GM21423 (cell line): Measurements from ENCODE around the gene IFI16.
A peak's percentile ranks its signal among the peaks of the same experiment; 100 is the strongest.

ENCODE experiments used
- ATAC-seq: cut with Tn5 transposase; IDR thresholded peaks from one replicate; pipeline ENCODE4 v1.9.1; 2021; ENCODE audit warnings: mild to moderate bottlenecking, moderate library complexity; ENCODE audit not compliant: unreplicated experiment

The IFI16 gene

GRCh38 chr1:159058751-159059150 is 49.0 kb downstream of the IFI16 start:
- ATAC-seq: no peak

- ATAC-seq: no peak
Measured at GRCh38 chr1:159065106-159065505, 55.4 kb downstream of the IFI16 start.

GRCh38 chr1:159066108-159066507 is 56.4 kb downstream of the IFI16 start:
- no peak for ATAC-seq

- ATAC-seq: peak; percentile 90
Measured at GRCh38 chr1:159067699-159068621, 58.3 kb downstream of the IFI16 start.

GRCh38 chr1:159068886-159069285 is 59.2 kb downstream of the IFI16 start:
- ATAC-seq: no peak

GRCh38 chr1:159071970-159072582 is 62.4 kb downstream of the IFI16 start:
- no peak for ATAC-seq

- peak; percentile 84 for ATAC-seq
Measured at GRCh38 chr1:159076438-159077119, 66.9 kb downstream of the IFI16 start, which contains the start of gene AIM2. Gene AIM2, minus strand, starts transcription at chr1:159076766. Its CDS starts 3,267 bp downstream, at chr1:159073499.

GRCh38 chr1:159077120-159077961 is 67.6 kb downstream of the IFI16 start:
- peak; percentile 65 for ATAC-seq

GRCh38 chr1:159079525-159079924 is 69.8 kb downstream of the IFI16 start:
- no peak for ATAC-seq

- no peak for ATAC-seq
Measured at GRCh38 chr1:159081626-159082025, 71.9 kb downstream of the IFI16 start.

- no peak for ATAC-seq
Measured at GRCh38 chr1:159083013-159083412, 73.3 kb downstream of the IFI16 start.

GRCh38 chr1:159084152-159084551 is 74.4 kb downstream of the IFI16 start:
- no peak for ATAC-seq

GRCh38 chr1:159084867-159085266 is 75.2 kb downstream of the IFI16 start:
- ATAC-seq: no peak

- ATAC-seq: no peak
Measured at GRCh38 chr1:159088050-159088449, 78.3 kb downstream of the IFI16 start.

GRCh38 chr1:159088546-159089183 is 79.0 kb downstream of the IFI16 start:
- ATAC-seq: peak; percentile 46

- ATAC-seq: no peak
Measured at GRCh38 chr1:159089184-159089791, 79.6 kb downstream of the IFI16 start.

GRCh38 chr1:159090286-159091179 is 80.8 kb downstream of the IFI16 start:
- no peak for ATAC-seq

- ATAC-seq: no peak
Measured at GRCh38 chr1:159091180-159091560, 81.5 kb downstream of the IFI16 start.

GRCh38 chr1:159091607-159092031 is 81.9 kb downstream of the IFI16 start:
- ATAC-seq: no peak
